ENCODE measurements around the gene RPH3AL. TPM values are rescaled to one million over a fixed set of nuclear protein-coding genes. Genes with fewer than 3 reads are reported as not detected.
"Not testable (repeated sequence)": the region's sequence is repeated elsewhere in the genome, so short reads cannot be mapped to it uniquely, and the experiment has no call there.

The RPH3AL gene
- total and polyA plus RNA-seq, 4 experiments from 2014 or later = 1.7 to 5.9 (median 4.0) TPM

DNA sequence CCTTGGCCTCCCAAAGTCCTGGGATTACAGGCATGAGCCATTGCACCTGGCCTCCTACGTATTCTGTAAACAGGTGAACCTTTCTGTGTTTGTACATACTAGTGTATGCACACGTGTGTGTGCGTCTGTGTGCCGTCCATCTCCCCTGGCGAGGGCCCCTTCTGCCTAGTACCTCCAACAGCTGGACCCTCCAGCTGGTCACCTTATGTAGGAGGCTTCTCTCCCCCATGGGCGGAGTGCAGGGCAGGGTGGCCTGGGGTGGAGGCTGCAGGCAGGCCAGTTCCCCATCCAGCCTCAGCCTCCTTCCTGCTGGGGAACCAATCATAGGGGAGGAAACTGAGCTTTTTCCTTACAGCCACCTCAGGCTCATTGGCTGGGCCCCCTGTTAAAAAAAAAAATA lies 146.8 kb downstream of the RPH3AL start:
- no peaks in the 10 kb centered on the region for H3K9me3 ChIP-seq (ENCODE audit: control insufficient read depth in 1 of 2, low read length in 2 of 2)
- H3K27ac ChIP-seq (ENCODE audit: low read depth, low read length) = no peak overlapping the region
- no peaks in the 10 kb centered on the region for H3K27me3 ChIP-seq (ENCODE audit: insufficient read depth, low read length)
- ChIA-PET CTCF (ENCODE audit: partially characterized antibody) (no interaction called here), POLR2A (ENCODE audit: partially characterized antibody) (no interaction called here)
- H3K36me3 ChIP-seq (ENCODE audit: insufficient read depth, low read length) = no peaks in the 10 kb centered on the region
- no peak for DNase-seq
- Mint-ChIP-seq H3K9me3 (peaks cover 0 to 10% (median 4%) of the 10 kb centered on the region in 8 donors), H3K27ac (no peak overlapping the region), H3K4me3 (no peak overlapping the region), H3K27me3 (peaks cover 13 to 15% of the 10 kb centered on the region in 2 donors), H3K36me3 (no peaks in the 10 kb centered on the region), H3K4me1 (no peaks in the 10 kb centered on the region)
- intact Hi-C loops (cut with micrococcal nuclease) = no loop called here
- no peak overlapping the region for H3K4me3 ChIP-seq (ENCODE audit: low read length in 2 of 2)
- no peaks in the 10 kb centered on the region for H3K4me1 ChIP-seq (ENCODE audit: insufficient read depth, low read length)

- Histone ChIP-seq H3K36me3 (ENCODE audit: insufficient read depth, low read length) (no peaks in the 10 kb centered on the region), H3K9me3 (ENCODE audit: control insufficient read depth in 1 of 2, low read length in 2 of 2) (no peaks in the 10 kb centered on the region), H3K27ac (ENCODE audit: low read depth, low read length) (no peak overlapping the region), H3K4me3 (ENCODE audit: low read length in 2 of 2) (no peak overlapping the region), H3K27me3 (ENCODE audit: insufficient read depth, low read length) (no peaks in the 10 kb centered on the region), H3K4me1 (ENCODE audit: insufficient read depth, low read length) (no peaks in the 10 kb centered on the region)
- CTCF ChIA-PET (ENCODE audit: partially characterized antibody) = no interaction called here
- no peak overlapping the region for H3K4me3 Mint-ChIP-seq
- POLR2A ChIA-PET (ENCODE audit: partially characterized antibody) = no interaction called here
- no peaks in the 10 kb centered on the region for H3K36me3 Mint-ChIP-seq
- H3K27ac Mint-ChIP-seq = no peak overlapping the region
- peaks cover 0 to 10% (median 4%) of the 10 kb centered on the region in 8 donors for H3K9me3 Mint-ChIP-seq
- no peak for DNase-seq
- intact Hi-C loops (cut with micrococcal nuclease) = no loop called here
- no peaks in the 10 kb centered on the region for H3K4me1 Mint-ChIP-seq
- peaks cover 14 to 18% of the 10 kb centered on the region in 2 donors for H3K27me3 Mint-ChIP-seq
These were observed 147.4 kb downstream of the RPH3AL start for GRCh38 chr17:205148-205669.

DNA sequence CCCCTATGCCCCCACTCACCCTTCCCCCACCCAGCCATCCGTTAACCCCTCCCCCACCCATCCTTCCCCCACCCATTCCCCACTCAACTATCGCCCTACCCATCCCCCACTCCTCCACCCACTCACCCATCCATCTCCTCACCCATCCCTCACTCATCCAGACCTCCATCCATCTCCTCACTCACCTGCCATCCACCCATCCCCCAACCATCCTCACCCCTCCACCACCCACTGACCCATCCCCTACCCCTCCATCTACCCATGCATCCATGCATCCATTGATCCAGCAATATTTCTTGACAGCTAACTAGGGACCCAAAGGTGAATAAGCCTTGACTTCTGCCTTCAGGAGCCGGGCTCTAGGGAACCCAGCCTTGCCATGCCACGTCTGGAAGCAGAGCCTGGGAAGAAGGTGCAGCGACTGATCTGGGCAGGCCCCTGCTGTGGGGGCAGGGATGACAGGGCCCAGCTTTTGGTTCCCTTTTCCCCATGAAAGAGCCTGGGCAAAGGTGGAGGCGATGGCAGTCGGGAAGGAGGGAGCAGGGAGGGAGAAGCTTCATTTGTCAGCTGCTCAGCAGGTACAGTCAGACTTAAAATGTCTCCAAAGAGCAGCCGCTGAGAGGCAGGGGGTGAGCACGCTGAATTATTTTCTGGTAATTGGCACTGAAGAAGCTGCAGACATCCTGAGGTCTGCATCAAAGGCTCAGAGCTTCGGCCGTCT lies 148.0 kb downstream of the RPH3AL start:
- Histone ChIP-seq H3K4me1 (ENCODE audit: insufficient read depth, low read length) (no peaks in the 10 kb centered on the region), H3K4me3 (ENCODE audit: low read length in 2 of 2) (no peak overlapping the region), H3K27me3 (ENCODE audit: insufficient read depth, low read length) (no peaks in the 10 kb centered on the region), H3K36me3 (ENCODE audit: insufficient read depth, low read length) (no peaks in the 10 kb centered on the region), H3K9me3 (ENCODE audit: control insufficient read depth in 1 of 2, low read length in 2 of 2) (no peaks in the 10 kb centered on the region), H3K27ac (ENCODE audit: low read depth, low read length) (no peak overlapping the region)
- Mint-ChIP-seq H3K36me3 (no peaks in the 10 kb centered on the region), H3K4me1 (no peaks in the 10 kb centered on the region), H3K9me3 (peaks cover 0 to 10% (median 4%) of the 10 kb centered on the region in 8 donors), H3K27ac (no peak overlapping the region), H3K27me3 (peaks cover 17 to 24% of the 10 kb centered on the region in 2 donors), H3K4me3 (no peak overlapping the region)
- intact Hi-C loops (cut with micrococcal nuclease) = no loop called here
- ChIA-PET CTCF (ENCODE audit: partially characterized antibody) (no interaction called here), POLR2A (ENCODE audit: partially characterized antibody) (no interaction called here)
- DNase-seq = no peak

DNA sequence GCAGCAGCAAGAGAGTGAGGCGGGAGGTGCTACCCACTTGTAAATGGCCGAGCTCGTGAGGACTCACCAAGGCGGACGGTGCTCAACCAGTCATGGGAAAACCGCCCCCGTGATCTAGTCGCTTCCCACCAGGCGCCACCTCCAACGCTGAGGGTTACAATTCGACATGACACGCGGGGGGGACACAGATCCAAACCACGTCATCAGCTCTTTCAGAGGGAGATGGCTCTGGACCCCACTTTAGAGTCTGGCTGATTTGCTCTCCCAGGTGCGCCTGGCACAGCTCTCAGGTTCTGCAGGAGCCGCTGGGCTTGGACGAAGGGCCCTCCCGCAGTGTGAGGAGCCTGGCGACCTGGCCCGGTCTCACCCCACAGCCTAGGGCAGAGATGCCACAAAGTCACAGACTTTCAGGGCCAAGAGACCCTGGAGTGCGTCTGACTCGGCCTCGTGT lies 150.1 kb downstream of the RPH3AL start:
- H3K36me3 ChIP-seq (ENCODE audit: insufficient read depth, low read length) = no peaks in the 10 kb centered on the region
- peaks cover 17 to 22% of the 10 kb centered on the region in 2 donors for H3K27me3 Mint-ChIP-seq
- H3K27ac Mint-ChIP-seq = no peak overlapping the region
- intact Hi-C loops (cut with micrococcal nuclease) = no loop called here
- POLR2A ChIA-PET (ENCODE audit: partially characterized antibody) = no interaction called here
- no peak overlapping the region for H3K4me3 Mint-ChIP-seq
- H3K4me1 ChIP-seq (ENCODE audit: insufficient read depth, low read length) = no peaks in the 10 kb centered on the region
- no peaks in the 10 kb centered on the region for H3K36me3 Mint-ChIP-seq
- no peak overlapping the region for H3K27ac ChIP-seq (ENCODE audit: low read depth, low read length)
- DNase-seq = no peak
- peaks cover 2% of the 10 kb centered on the region for H3K27me3 ChIP-seq (ENCODE audit: insufficient read depth, low read length)
- no peaks in the 10 kb centered on the region for H3K4me1 Mint-ChIP-seq
- peaks cover 0 to 7% (median under 1%) of the 10 kb centered on the region in 8 donors for H3K9me3 Mint-ChIP-seq
- CTCF ChIA-PET (ENCODE audit: partially characterized antibody) = no interaction called here
- H3K9me3 ChIP-seq (ENCODE audit: control insufficient read depth in 1 of 2, low read length in 2 of 2) = no peaks in the 10 kb centered on the region
- H3K4me3 ChIP-seq (ENCODE audit: low read length in 2 of 2) = no peak overlapping the region

DNA sequence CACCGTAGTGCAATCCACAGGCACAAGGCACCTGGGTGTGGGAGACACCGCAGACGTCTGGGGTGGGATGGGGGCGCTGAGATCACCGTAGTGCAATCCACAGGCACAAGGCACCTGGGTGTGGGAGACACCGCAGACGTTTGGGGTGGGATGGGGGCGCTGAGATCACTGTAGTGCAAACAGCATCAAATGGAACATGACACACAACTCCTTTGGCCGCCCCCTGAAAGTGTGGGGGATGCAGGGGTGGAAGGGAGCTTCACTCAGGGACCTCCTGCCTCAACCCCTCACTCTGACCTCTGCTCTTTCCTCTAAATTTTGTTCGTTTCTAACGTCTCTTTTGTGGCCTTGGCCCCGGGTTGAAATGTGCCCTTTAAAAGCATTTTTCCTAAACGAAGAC lies 150.9 kb downstream of the RPH3AL start:
- H3K27ac ChIP-seq (ENCODE audit: low read depth, low read length); H3K36me3 ChIP-seq (ENCODE audit: insufficient read depth, low read length); POLR2A ChIA-PET (ENCODE audit: partially characterized antibody); H3K36me3 Mint-ChIP-seq; CTCF ChIA-PET (ENCODE audit: partially characterized antibody); H3K27me3 ChIP-seq (ENCODE audit: insufficient read depth, low read length); H3K9me3 Mint-ChIP-seq; H3K4me3 ChIP-seq (ENCODE audit: low read length in 2 of 2); H3K4me1 Mint-ChIP-seq; H3K9me3 ChIP-seq (ENCODE audit: control insufficient read depth in 1 of 2, low read length in 2 of 2); H3K4me1 ChIP-seq (ENCODE audit: insufficient read depth, low read length); DNase-seq; intact Hi-C loops (cut with micrococcal nuclease); H3K4me3 Mint-ChIP-seq; H3K27ac Mint-ChIP-seq: not testable (repeated sequence)
- peaks cover 17 to 19% of the 10 kb centered on the region in 2 donors for H3K27me3 Mint-ChIP-seq

DNA sequence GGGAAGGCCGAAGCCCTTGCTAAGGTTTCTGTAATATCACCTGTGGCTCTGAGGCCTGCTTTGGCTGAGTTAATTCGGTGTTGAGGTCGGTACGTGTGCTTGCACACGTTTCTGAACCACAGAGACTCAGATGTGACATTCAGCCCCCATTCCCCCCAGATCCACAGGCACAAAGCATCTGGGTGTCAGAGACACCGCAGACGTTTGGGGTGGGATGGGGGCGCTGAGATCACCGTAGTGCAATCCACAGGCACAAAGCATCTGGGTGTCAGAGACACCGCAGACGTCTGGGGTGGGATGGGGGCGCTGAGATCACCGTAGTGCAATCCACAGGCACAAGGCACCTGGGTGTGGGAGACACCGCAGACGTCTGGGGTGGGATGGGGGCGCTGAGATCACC lies 151.3 kb downstream of the RPH3AL start:
- H3K4me3 Mint-ChIP-seq; H3K4me1 ChIP-seq (ENCODE audit: insufficient read depth, low read length); CTCF ChIA-PET (ENCODE audit: partially characterized antibody); H3K27ac Mint-ChIP-seq; H3K36me3 Mint-ChIP-seq; H3K27ac ChIP-seq (ENCODE audit: low read depth, low read length); intact Hi-C loops (cut with micrococcal nuclease); H3K4me3 ChIP-seq (ENCODE audit: low read length in 2 of 2); H3K4me1 Mint-ChIP-seq; H3K9me3 Mint-ChIP-seq; DNase-seq; POLR2A ChIA-PET (ENCODE audit: partially characterized antibody); H3K9me3 ChIP-seq (ENCODE audit: control insufficient read depth in 1 of 2, low read length in 2 of 2); H3K36me3 ChIP-seq (ENCODE audit: insufficient read depth, low read length); H3K27me3 ChIP-seq (ENCODE audit: insufficient read depth, low read length): not testable (repeated sequence)
- H3K27me3 Mint-ChIP-seq = peaks cover 21% of the 10 kb centered on the region in 2 donors

DNA sequence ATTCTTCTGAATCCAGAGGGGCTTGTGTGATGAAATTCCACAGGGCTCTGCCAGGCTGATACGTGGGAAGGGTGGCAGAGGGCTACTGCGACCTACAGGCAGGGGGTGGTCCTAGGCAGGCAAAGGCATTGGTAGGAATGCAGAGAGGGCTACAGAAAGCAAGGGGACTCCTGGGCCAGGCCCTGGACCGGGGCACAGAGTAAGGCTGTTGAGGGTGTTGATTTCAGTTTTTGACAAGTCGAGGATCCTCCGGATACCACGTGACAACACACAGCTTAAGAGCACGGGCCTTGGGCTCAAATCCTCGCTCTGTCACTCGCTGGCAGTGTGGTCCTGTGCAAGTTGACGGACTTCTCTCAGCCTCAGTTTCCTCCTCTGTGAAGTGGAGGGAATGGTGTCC lies 152.0 kb downstream of the RPH3AL start:
- no peak for DNase-seq
- H3K36me3 Mint-ChIP-seq = no peaks in the 10 kb centered on the region
- peaks cover 21 to 22% of the 10 kb centered on the region in 2 donors for H3K27me3 Mint-ChIP-seq
- no peaks in the 10 kb centered on the region for H3K9me3 Mint-ChIP-seq
- H3K4me1 Mint-ChIP-seq = no peaks in the 10 kb centered on the region
- intact Hi-C loops (cut with micrococcal nuclease) = no loop called here
- Histone ChIP-seq H3K27ac (ENCODE audit: low read depth, low read length) (no peak overlapping the region), H3K4me1 (ENCODE audit: insufficient read depth, low read length) (no peaks in the 10 kb centered on the region), H3K36me3 (ENCODE audit: insufficient read depth, low read length) (no peaks in the 10 kb centered on the region), H3K4me3 (ENCODE audit: low read length in 2 of 2) (no peak overlapping the region), H3K9me3 (ENCODE audit: control insufficient read depth in 1 of 2, low read length in 2 of 2) (no peaks in the 10 kb centered on the region), H3K27me3 (ENCODE audit: insufficient read depth, low read length) (peaks cover 6% of the 10 kb centered on the region)
- H3K27ac Mint-ChIP-seq = no peak overlapping the region
- ChIA-PET CTCF (ENCODE audit: partially characterized antibody) (no interaction called here), POLR2A (ENCODE audit: partially characterized antibody) (no interaction called here)
- H3K4me3 Mint-ChIP-seq = no peak overlapping the region

Measured in CD4-positive, alpha-beta memory T cell (primary cell).